H7 (cell line): Measurements from ENCODE around the gene CIPC. TPM values are rescaled to one million over a fixed set of nuclear protein-coding genes. Genes with fewer than 3 reads are reported as not detected.

ENCODE experiments used
- DNase-seq: peaks from one replicate; pipeline ENCODE4 v3.0.0; 2012
- H3K27me3 ChIP-seq: 2 replicates; pipeline ENCODE4 v1.6.0; 2011; ENCODE audit warnings: mild to moderate bottlenecking, low read length; ENCODE audit not compliant: control insufficient read depth, insufficient read depth
- H3K36me3 ChIP-seq: replicated peaks from 2 replicates; pipeline ENCODE4 v1.5.1; 2011; ENCODE audit warnings: low read length; ENCODE audit not compliant: control insufficient read depth, insufficient read depth
- H3K4me3 ChIP-seq: 2 replicates; pipeline ENCODE4 v1.5.1; 2011; ENCODE audit warnings: low read depth, mild to moderate bottlenecking, control low read depth, low read length, moderate library complexity; ENCODE audit not compliant: insufficient read depth
- total RNA-seq: library from RNA; depleted of rRNA; stranded (reverse); fragments of >200 nt; shearing (Covaris generic); gene quantifications from 2 replicates; pipeline ENCODE4 v1.2.3, GENCODE V29; 2014; rRNA removed

Gene CIPC
- total RNA-seq, 1 experiment from 2014 or later = 22.3 TPM

GRCh38 chr14:77154421-77154820 lies 56.4 kb downstream of the CIPC start:
- no peak for DNase-seq
- no peak overlapping the region for H3K4me3 ChIP-seq
- no peaks in the 10 kb centered on the region; the same call in 1 of the 2 replicates for H3K27me3 ChIP-seq
- no peaks in the 10 kb centered on the region for H3K36me3 ChIP-seq

DNA sequence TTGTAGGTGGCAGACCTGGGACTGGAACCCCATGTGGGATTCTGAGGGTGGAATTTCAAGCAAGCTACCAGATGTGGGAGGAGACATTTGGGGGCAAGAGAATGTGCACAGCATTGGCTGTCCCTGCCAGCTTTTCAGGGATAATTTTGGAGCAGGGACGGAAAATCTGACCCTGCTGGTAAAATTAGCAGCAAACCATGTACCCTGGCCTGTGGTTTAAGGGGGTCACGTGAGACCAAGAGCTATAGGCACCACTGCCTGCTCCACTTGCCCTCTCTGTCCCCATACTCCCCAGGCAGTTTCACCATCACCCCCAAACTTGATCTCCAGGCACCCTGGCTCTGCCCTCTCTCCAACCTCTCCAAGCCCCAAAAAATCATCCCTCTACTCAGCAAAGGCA lies 57.0 kb downstream of the CIPC start:
- no peak for DNase-seq
- Histone ChIP-seq H3K36me3 (no peaks in the 10 kb centered on the region), H3K27me3 (no peaks in the 10 kb centered on the region; the same call in 1 of the 2 replicates), H3K4me3 (no peak overlapping the region)

DNA sequence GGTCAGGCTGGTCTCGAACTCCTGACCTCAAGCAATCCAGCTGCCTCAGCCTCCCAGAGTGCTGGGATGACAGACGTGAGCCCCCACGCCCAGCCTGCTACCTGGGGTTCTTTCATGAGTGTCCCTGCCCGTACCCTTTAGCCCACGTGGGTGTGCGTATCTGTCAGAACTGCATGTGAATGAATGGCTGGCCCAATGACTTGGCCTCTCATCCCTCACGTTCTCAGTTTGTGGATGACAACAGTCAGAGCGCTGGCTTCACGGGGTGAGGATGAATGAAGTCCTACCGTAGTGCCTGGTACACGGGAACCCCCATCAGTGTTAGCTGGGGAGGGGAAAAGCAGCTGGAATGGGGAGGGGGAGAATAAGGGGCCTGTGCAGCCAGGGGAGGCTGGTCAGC lies 59.7 kb downstream of the CIPC start:
- Histone ChIP-seq H3K4me3 (no peak overlapping the region), H3K36me3 (no peaks in the 10 kb centered on the region), H3K27me3 (no peaks in the 10 kb centered on the region; the same call in 1 of the 2 replicates)
- DNase-seq = peak; percentile 49

- DNase-seq = peak; percentile 72
Observed at GRCh38 chr14:77158175-77158881, 60.3 kb downstream of the CIPC start.

GRCh38 chr14:77158882-77159255 lies 60.8 kb downstream of the CIPC start:
- DNase-seq = no peak
- H3K27me3 ChIP-seq = no peaks in the 10 kb centered on the region; the same call in 1 of the 2 replicates
- H3K4me3 ChIP-seq = no peak overlapping the region
- no peaks in the 10 kb centered on the region for H3K36me3 ChIP-seq

More at GRCh38 chr14:77158175-77158881, 60.3 kb downstream of the CIPC start:
- H3K36me3 ChIP-seq = no peaks in the 10 kb centered on the region
- H3K4me3 ChIP-seq = no peak overlapping the region
- H3K27me3 ChIP-seq = no peaks in the 10 kb centered on the region; the same call in 1 of the 2 replicates

DNA sequence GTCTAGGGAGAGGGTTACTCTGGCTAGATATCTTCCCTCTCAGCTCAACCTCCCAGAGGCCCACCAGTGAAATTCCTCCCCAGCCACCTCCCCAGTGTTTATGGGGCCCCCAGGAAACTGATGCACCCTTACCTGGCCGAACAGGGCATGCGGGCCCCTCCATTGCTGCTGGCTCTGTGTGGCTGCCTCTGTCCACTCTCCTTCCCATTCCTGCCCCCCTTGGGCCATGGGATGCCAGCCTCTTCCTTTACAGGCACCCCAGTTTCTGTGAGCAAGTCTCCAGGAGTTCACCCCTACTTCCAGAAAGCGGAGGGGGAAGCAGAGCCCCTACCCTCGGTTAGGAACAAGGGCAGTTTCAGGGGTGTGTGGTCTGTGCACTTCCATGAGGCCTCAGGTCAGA lies 63.0 kb downstream of the CIPC start:
- Histone ChIP-seq H3K36me3 (no peaks in the 10 kb centered on the region), H3K4me3 (no peak overlapping the region), H3K27me3 (no peaks in the 10 kb centered on the region; the same call in 1 of the 2 replicates)
- no peak for DNase-seq

Other genes starting within 250 kb of the CIPC start
- gene IRF2BPL, start 69.5 kb upstream of the CIPC start, total RNA-seq = 142 and 187 TPM in 2 replicates
- 8.9 and 11.6 TPM in 2 replicates for gene ZDHHC22, start 43.5 kb downstream of the CIPC start, total RNA-seq
- gene TMEM63C, start 83.5 kb downstream of the CIPC start, total RNA-seq = 2.1 and 2.2 TPM in 2 replicates
- 0.07 TPM in 1 of 2 replicates, not detected in the other for gene NGB, start 172.9 kb downstream of the CIPC start, total RNA-seq
- gene POMT2, start 222.6 kb downstream of the CIPC start, total RNA-seq = 17.7 and 18.5 TPM in 2 replicates
- gene GSTZ1, start 222.8 kb downstream of the CIPC start, total RNA-seq = 29.3 and 38.0 TPM in 2 replicates